B cell (primary cell): ENCODE results near the gene TRIM56. TPM values are rescaled to one million over a fixed set of nuclear protein-coding genes. Genes with fewer than 3 reads are reported as not detected.

Source experiments
- ATAC-seq: fragments of 200-7000 bp; cut with Tn5 transposase; one replicate; pipeline ENCODE4 v1.10.0; 2021; ENCODE audit warnings: low read depth, mild to moderate bottlenecking, moderate number of reproducible peaks, moderate library complexity
- CTCF ChIA-PET: fragments of 350-600 bp; sonication (Branson Sonifier 250); formaldehyde crosslinking; loops from one replicate; lab custom pipeline; 2021; ENCODE audit warnings: antibody characterized with exemption, inconsistent platforms; lab: Charles Lee
- POLR2A ChIA-PET: fragments of 350-600 bp; sonication (Branson Sonifier 250); formaldehyde crosslinking; loops from one replicate; lab custom pipeline; 2021; ENCODE audit warnings: antibody characterized with exemption; lab: Charles Lee
- DNase-seq: peaks from one replicate; pipeline ENCODE4 v3.0.0; 2013
- H2AFZ ChIP-seq: 2 replicates; pipeline ENCODE4 v1.6.1; 2012; ENCODE audit warnings: mild to moderate bottlenecking, low read depth, low read length; ENCODE audit not compliant: insufficient read depth, poor library complexity, severe bottlenecking
- H3K27ac ChIP-seq, 2 donors: 1 replicate in 1 of 2; 2 replicates in 1 of 2; pipeline ENCODE4 v1.5.1; 2012 to 2013; ENCODE audit warnings: low read length in 2 of 2, mild to moderate bottlenecking in 2 of 2, moderate library complexity in 1 of 2
- H3K27me3 ChIP-seq, 4 experiments: fragments of 200-600 bp in 1 of 4; sonication (generic) in 1 of 4; replicated peaks in 1 of 4; 1 replicate in 2 of 4; 2 replicates in 2 of 4; pipeline versions ENCODE4 v1.6.1 to v1.7.0; 2013 to 2016; ENCODE audit warnings: low read length in 3 of 4, mild to moderate bottlenecking in 2 of 4, mixed read lengths in 1 of 4, moderate library complexity in 1 of 4; ENCODE audit not compliant: insufficient read depth in 4 of 4, control insufficient read depth in 3 of 4; ENCODE audit errors: control extremely low read depth in 1 of 4
- H3K36me3 ChIP-seq, 2 experiments: replicated peaks in 1 of 2; 1 replicate in 1 of 2; 2 replicates in 1 of 2; pipeline versions ENCODE4 v1.6.1 to v1.7.1; 2013; ENCODE audit warnings: low read length in 1 of 2; ENCODE audit not compliant: insufficient read depth in 2 of 2, control insufficient read depth in 1 of 2; ENCODE audit errors: control extremely low read depth in 1 of 2, extremely low read depth in 1 of 2
- H3K4me1 ChIP-seq, 2 donors: fragments of 200-600 bp in 1 of 2; sonication (generic) in 1 of 2; 1 replicate in 1 of 2; 2 replicates in 1 of 2; pipeline versions ENCODE4 v1.5.1 to v1.6.1; 2013 to 2017; ENCODE audit warnings: low read length in 2 of 2; ENCODE audit not compliant: control insufficient read depth in 2 of 2, insufficient read depth in 2 of 2
- H3K4me2 ChIP-seq: replicated peaks from 2 replicates; pipeline ENCODE3; 2012; ENCODE audit warnings: mild to moderate bottlenecking, low read depth, low read length; ENCODE audit not compliant: poor library complexity, severe bottlenecking
- H3K4me3 ChIP-seq, 5 experiments: fragments of 200-600 bp in 1 of 5; sonication (generic) in 1 of 5; 1 replicate in 3 of 5; 2 replicates in 2 of 5; pipeline versions ENCODE4 v1.5.1 to v1.7.0; 2011 to 2016; ENCODE audit warnings: low read length in 4 of 5, mild to moderate bottlenecking in 4 of 5, low read depth in 2 of 5, control low read depth in 1 of 5, moderate library complexity in 1 of 5; ENCODE audit not compliant: insufficient read depth in 1 of 5; ENCODE audit errors: control extremely low read depth in 1 of 5, extremely low read depth in 1 of 5
- H3K79me2 ChIP-seq: fragments of 200-600 bp; sonication (generic); one replicate; pipeline ENCODE4 v1.6.0; 2016; ENCODE audit warnings: low read length; ENCODE audit not compliant: control insufficient read depth, insufficient read depth
- H3K9ac ChIP-seq: fragments of 200-600 bp; sonication (generic); 2 replicates; pipeline ENCODE4 v1.6.1; 2017; ENCODE audit warnings: mild to moderate bottlenecking, low read length, moderate library complexity
- H3K9me3 ChIP-seq, 3 donors: one replicate each; pipeline versions ENCODE4 v1.6.1 to v1.7.1; 2013; ENCODE audit warnings: low read length in 2 of 3; ENCODE audit not compliant: control insufficient read depth in 2 of 3, insufficient read depth in 1 of 3; ENCODE audit errors: control extremely low read depth in 1 of 3
- H4K20me1 ChIP-seq: 2 replicates; pipeline ENCODE4 v1.6.0; 2012; ENCODE audit warnings: mild to moderate bottlenecking, low read length; ENCODE audit not compliant: insufficient read depth, control insufficient read depth, poor library complexity, severe bottlenecking
- H3K27ac Mint-ChIP-seq: one replicate; pipeline ENCODE4 v1.8.0; 2021; ENCODE audit warnings: mixed read lengths
- H3K27me3 Mint-ChIP-seq: one replicate; pipeline ENCODE4 v1.8.0; 2021; ENCODE audit warnings: mixed read lengths
- H3K4me1 Mint-ChIP-seq: one replicate; pipeline ENCODE4 v1.8.0; 2021; ENCODE audit warnings: mixed read lengths
- H3K4me3 Mint-ChIP-seq: one replicate; pipeline ENCODE4 v1.8.0; 2021; ENCODE audit warnings: mixed read lengths
- H3K9me3 Mint-ChIP-seq: one replicate; pipeline ENCODE4 v1.8.0; 2022; ENCODE audit warnings: mixed read lengths; ENCODE audit not compliant: insufficient read depth
- EZH2 ChIP-seq: IDR thresholded peaks from 2 replicates; pipeline ENCODE4 v1.6.1; 2012; ENCODE audit warnings: borderline replicate concordance, low read depth, mild to moderate bottlenecking, moderate library complexity, low read length; ENCODE audit not compliant: insufficient read depth, poor library complexity, severe bottlenecking
- WGBS: methylation state at CpG from one replicate; pipeline ENCODE4 v1.1.5; 2013; ENCODE audit warnings: missing lambda C conversion rate; ENCODE audit not compliant: insufficient coverage; 5-methylcytosine and 5-hydroxymethylcytosine counted together
- intact Hi-C: fragments of 100-400 bp; cut with micrococcal nuclease; formaldehyde crosslinking; loops from one replicate; pipeline ENCODE4 v1.10.0; 2022
- polyA plus RNA-seq: library from polyadenylated mRNA; depleted of rRNA; stranded (reverse); fragments of >200 nt; gene quantifications from 2 replicates; pipeline ENCODE4 v1.2.3, GENCODE V29; 2012
- total RNA-seq, 2 donors: library from RNA; stranded (reverse); fragments of 120-200 nt in 1 of 2; gene quantifications; 1 replicate in 1 of 2; 2 replicates in 1 of 2; pipeline versions ENCODE4 v1.2.3 to v1.2.4, GENCODE V29; 2013 to 2022
- TF ChIP-seq, protein P1 (sequence below): fragments of 200-600 bp; IDR thresholded peaks from one replicate; pipeline ENCODE4 v1.8.0; 2022; ENCODE audit warnings: antibody characterized with exemption, mild to moderate bottlenecking

TRIM56 gene
- total and polyA plus RNA-seq, 2 donors (not counting 1 experiment from before 2014, with no cell fraction given): 8.4 to 85.7 TPM

DNA sequence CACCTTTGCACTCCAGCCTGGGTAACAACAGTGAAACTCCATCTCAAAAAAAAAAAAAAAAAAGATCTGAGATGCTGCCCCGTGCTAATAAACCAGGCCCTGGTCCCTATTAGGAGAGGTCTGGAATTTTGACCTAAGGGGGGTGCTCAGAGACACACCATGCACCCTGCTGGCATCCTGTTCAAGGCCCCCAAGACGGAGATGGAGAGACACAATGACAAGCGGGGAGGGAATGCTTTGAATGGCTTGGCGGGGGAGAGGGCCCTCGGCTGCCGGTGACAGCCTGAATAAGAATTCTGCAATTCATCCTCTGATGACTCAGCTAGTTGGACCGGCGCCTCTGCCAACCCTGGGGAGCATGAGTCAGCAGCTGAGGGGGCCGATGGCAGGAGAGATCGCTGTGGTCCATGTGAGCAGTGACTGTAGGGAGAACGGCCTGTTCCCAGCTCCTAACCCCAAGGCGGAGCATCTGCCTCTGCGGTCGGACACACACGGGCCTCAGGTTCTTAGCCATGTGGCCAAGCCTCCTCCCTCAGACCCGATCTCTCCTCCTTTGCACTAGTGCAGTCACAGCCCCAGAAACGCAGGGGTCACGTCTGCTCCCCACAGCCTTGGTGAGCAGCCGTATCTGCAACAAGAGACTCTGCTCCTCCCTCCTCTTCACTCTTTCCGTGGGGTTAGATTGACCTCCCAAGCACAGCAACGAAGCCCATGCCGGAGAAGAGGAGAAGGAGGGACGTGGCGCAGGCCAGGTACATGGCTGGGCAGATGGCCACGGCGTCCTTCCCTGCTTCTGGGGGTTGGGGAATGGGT is 14.9 kb downstream of the TRIM56 start:
- Histone ChIP-seq H3K4me2 (no peak overlapping the region), H2AFZ (no peak overlapping the region), H3K36me3 (no peaks in the 10 kb centered on the region), H3K9ac (no peak overlapping the region), H3K9me3 (peaks cover 0 to 5% (median 0%) of the 10 kb centered on the region in 3 donors), H4K20me1 (peaks cover 24% of the 10 kb centered on the region), H3K27me3 (peaks cover 0 to 46% (median 10%) of the 10 kb centered on the region in 4 experiments), H3K4me1 (no peaks in the 10 kb centered on the region), H3K4me3 (no peak overlapping the region), H3K27ac (no peak overlapping the region), H3K79me2 (no peaks in the 10 kb centered on the region)
- WGBS: 14% methylated on average over 20 of the region's 26 CpGs
- Mint-ChIP-seq H3K4me1 (no peaks in the 10 kb centered on the region), H3K27me3 (peaks cover 25% of the 10 kb centered on the region), H3K4me3 (no peak overlapping the region), H3K9me3 (no peaks in the 10 kb centered on the region), H3K27ac (no peak overlapping the region)
- ChIA-PET CTCF (no interaction called here), POLR2A (no interaction called here)
- no peak for DNase-seq
- intact Hi-C loops: no loop called here
- no peak for ATAC-seq
- no peak for TF ChIP-seq EZH2
- TF ChIP-seq, protein P1, sequence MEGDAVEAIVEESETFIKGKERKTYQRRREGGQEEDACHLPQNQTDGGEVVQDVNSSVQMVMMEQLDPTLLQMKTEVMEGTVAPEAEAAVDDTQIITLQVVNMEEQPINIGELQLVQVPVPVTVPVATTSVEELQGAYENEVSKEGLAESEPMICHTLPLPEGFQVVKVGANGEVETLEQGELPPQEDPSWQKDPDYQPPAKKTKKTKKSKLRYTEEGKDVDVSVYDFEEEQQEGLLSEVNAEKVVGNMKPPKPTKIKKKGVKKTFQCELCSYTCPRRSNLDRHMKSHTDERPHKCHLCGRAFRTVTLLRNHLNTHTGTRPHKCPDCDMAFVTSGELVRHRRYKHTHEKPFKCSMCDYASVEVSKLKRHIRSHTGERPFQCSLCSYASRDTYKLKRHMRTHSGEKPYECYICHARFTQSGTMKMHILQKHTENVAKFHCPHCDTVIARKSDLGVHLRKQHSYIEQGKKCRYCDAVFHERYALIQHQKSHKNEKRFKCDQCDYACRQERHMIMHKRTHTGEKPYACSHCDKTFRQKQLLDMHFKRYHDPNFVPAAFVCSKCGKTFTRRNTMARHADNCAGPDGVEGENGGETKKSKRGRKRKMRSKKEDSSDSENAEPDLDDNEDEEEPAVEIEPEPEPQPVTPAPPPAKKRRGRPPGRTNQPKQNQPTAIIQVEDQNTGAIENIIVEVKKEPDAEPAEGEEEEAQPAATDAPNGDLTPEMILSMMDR: no peak
